ENCODE measurements around the gene DDX28.
"Not testable (repeated sequence)": the region's sequence is repeated elsewhere in the genome, so short reads cannot be mapped to it uniquely, and the experiment has no call there.

Gene DDX28

GRCh38 chr16:67994040-67994408 is 29.0 kb downstream of the DDX28 start:
- not testable (repeated sequence) for H3K27me3 Mint-ChIP-seq (ENCODE audit: low read depth); H3K36me3 Mint-ChIP-seq (ENCODE audit: low read depth); H3K9me3 Mint-ChIP-seq
- Mint-ChIP-seq H3K4me3 (peak overlapping the region; percentile 83), H3K4me1 (ENCODE audit: low read depth) (peaks cover 30% of the 10 kb centered on the region), H3K27ac (peak overlapping the region; percentile 98)

GRCh38 chr16:67993207-67994039 is 29.6 kb downstream of the DDX28 start:
- Mint-ChIP-seq H3K9me3 (no peaks in the 10 kb centered on the region), H3K36me3 (ENCODE audit: low read depth) (no peaks in the 10 kb centered on the region), H3K4me3 (peak overlapping the region; percentile 83), H3K4me1 (ENCODE audit: low read depth) (peaks cover 25% of the 10 kb centered on the region), H3K27ac (peak overlapping the region; percentile 98), H3K27me3 (ENCODE audit: low read depth) (no peaks in the 10 kb centered on the region)

- Mint-ChIP-seq H3K36me3 (ENCODE audit: low read depth) (peaks cover 2% of the 10 kb centered on the region), H3K4me1 (ENCODE audit: low read depth) (peaks cover 30% of the 10 kb centered on the region), H3K4me3 (no peak overlapping the region), H3K27me3 (ENCODE audit: low read depth) (no peaks in the 10 kb centered on the region), H3K9me3 (no peaks in the 10 kb centered on the region), H3K27ac (peak overlapping the region; percentile 82)
These were observed 30.3 kb downstream of the DDX28 start for GRCh38 chr16:67992661-67993206.

- H3K27me3 Mint-ChIP-seq (ENCODE audit: low read depth) = no peaks in the 10 kb centered on the region
- no peak overlapping the region for H3K4me3 Mint-ChIP-seq
- H3K27ac Mint-ChIP-seq = no peak overlapping the region
- no peaks in the 10 kb centered on the region for H3K9me3 Mint-ChIP-seq
- peaks cover 21% of the 10 kb centered on the region for H3K4me1 Mint-ChIP-seq (ENCODE audit: low read depth)
- H3K36me3 Mint-ChIP-seq (ENCODE audit: low read depth) = peaks cover 2% of the 10 kb centered on the region
These were observed 33.0 kb downstream of the DDX28 start for GRCh38 chr16:67990018-67990386.

- H3K27ac Mint-ChIP-seq = no peak overlapping the region
These were observed 33.6 kb downstream of the DDX28 start for GRCh38 chr16:67989322-67990017.

GRCh38 chr16:67988675-67989074 is 34.4 kb downstream of the DDX28 start:
- H3K27ac Mint-ChIP-seq = no peak overlapping the region
- no peaks in the 10 kb centered on the region for H3K9me3 Mint-ChIP-seq
- H3K36me3 Mint-ChIP-seq (ENCODE audit: low read depth) = peaks cover 2% of the 10 kb centered on the region
- no peaks in the 10 kb centered on the region for H3K27me3 Mint-ChIP-seq (ENCODE audit: low read depth)
- peaks cover 26% of the 10 kb centered on the region for H3K4me1 Mint-ChIP-seq (ENCODE audit: low read depth)
- H3K4me3 Mint-ChIP-seq = no peak overlapping the region

More at GRCh38 chr16:67989322-67990017, 33.6 kb downstream of the DDX28 start:
- H3K4me1 Mint-ChIP-seq (ENCODE audit: low read depth) = peaks cover 23% of the 10 kb centered on the region
- no peak overlapping the region for H3K4me3 Mint-ChIP-seq
- H3K9me3 Mint-ChIP-seq = no peaks in the 10 kb centered on the region
- peaks cover 2% of the 10 kb centered on the region for H3K36me3 Mint-ChIP-seq (ENCODE audit: low read depth)
- no peaks in the 10 kb centered on the region for H3K27me3 Mint-ChIP-seq (ENCODE audit: low read depth)

- no peaks in the 10 kb centered on the region for H3K9me3 Mint-ChIP-seq
- H3K27me3 Mint-ChIP-seq (ENCODE audit: low read depth) = no peaks in the 10 kb centered on the region
- no peak overlapping the region for H3K4me3 Mint-ChIP-seq
- peaks cover 31% of the 10 kb centered on the region for H3K4me1 Mint-ChIP-seq (ENCODE audit: low read depth)
- peaks cover 2% of the 10 kb centered on the region for H3K36me3 Mint-ChIP-seq (ENCODE audit: low read depth)
- peak overlapping the region; percentile 11 for H3K27ac Mint-ChIP-seq
These were observed 35.4 kb downstream of the DDX28 start for GRCh38 chr16:67987460-67988160.

GRCh38 chr16:67986949-67987348 is 36.1 kb downstream of the DDX28 start:
- Mint-ChIP-seq H3K27me3 (ENCODE audit: low read depth) (no peaks in the 10 kb centered on the region), H3K9me3 (no peaks in the 10 kb centered on the region), H3K36me3 (ENCODE audit: low read depth) (peaks cover 2% of the 10 kb centered on the region), H3K27ac (no peak overlapping the region), H3K4me3 (no peak overlapping the region), H3K4me1 (ENCODE audit: low read depth) (peaks cover 28% of the 10 kb centered on the region)

GRCh38 chr16:67982011-67982696 is 40.9 kb downstream of the DDX28 start:
- no peak overlapping the region for H3K4me3 Mint-ChIP-seq
- H3K9me3 Mint-ChIP-seq = no peaks in the 10 kb centered on the region
- no peaks in the 10 kb centered on the region for H3K36me3 Mint-ChIP-seq (ENCODE audit: low read depth)
- H3K27me3 Mint-ChIP-seq (ENCODE audit: low read depth) = peaks cover 5% of the 10 kb centered on the region
- H3K27ac Mint-ChIP-seq = no peak overlapping the region
- peaks cover 23% of the 10 kb centered on the region for H3K4me1 Mint-ChIP-seq (ENCODE audit: low read depth)

- Mint-ChIP-seq H3K9me3 (no peaks in the 10 kb centered on the region), H3K4me3 (no peak within 1 kb of the TSS), H3K27me3 (ENCODE audit: low read depth) (peaks cover 11% of the 10 kb centered on the region)
These were observed 42.9 kb downstream of the DDX28 start, which contains the start of gene DPEP3 for GRCh38 chr16:67979955-67980678. Gene DPEP3 (minus strand): TSS chr16:67980499. CDS start chr16:67980380, 119 bp downstream.

GRCh38 chr16:67977469-67978227 is 45.4 kb downstream of the DDX28 start:
- H3K27me3 Mint-ChIP-seq (ENCODE audit: low read depth) = peaks cover 11% of the 10 kb centered on the region
- no peak overlapping the region for H3K27ac Mint-ChIP-seq
- no peak overlapping the region for H3K4me3 Mint-ChIP-seq
- no peaks in the 10 kb centered on the region for H3K36me3 Mint-ChIP-seq (ENCODE audit: low read depth)
- H3K4me1 Mint-ChIP-seq (ENCODE audit: low read depth) = no peaks in the 10 kb centered on the region
- H3K9me3 Mint-ChIP-seq = no peaks in the 10 kb centered on the region

More at GRCh38 chr16:67979955-67980678, 42.9 kb downstream of the DDX28 start, which contains the start of gene DPEP3:
- Mint-ChIP-seq H3K36me3 (ENCODE audit: low read depth) (no peaks in the 10 kb centered on the region), H3K4me1 (ENCODE audit: low read depth) (peaks cover 23% of the 10 kb centered on the region), H3K27ac (no peak within 1 kb of the TSS)

- no peak overlapping the region for H3K4me3 Mint-ChIP-seq
- no peaks in the 10 kb centered on the region for H3K36me3 Mint-ChIP-seq (ENCODE audit: low read depth)
- H3K4me1 Mint-ChIP-seq (ENCODE audit: low read depth) = no peaks in the 10 kb centered on the region
- H3K9me3 Mint-ChIP-seq = no peaks in the 10 kb centered on the region
- peaks cover 11% of the 10 kb centered on the region for H3K27me3 Mint-ChIP-seq (ENCODE audit: low read depth)
- H3K27ac Mint-ChIP-seq = no peak overlapping the region
These were observed 46.0 kb downstream of the DDX28 start for GRCh38 chr16:67977005-67977404.

- peaks cover 11% of the 10 kb centered on the region for H3K27me3 Mint-ChIP-seq (ENCODE audit: low read depth)
- no peak overlapping the region for H3K27ac Mint-ChIP-seq
These were observed 46.8 kb downstream of the DDX28 start for GRCh38 chr16:67976205-67976604.

More at GRCh38 chr16:67976205-67976604, 46.8 kb downstream of the DDX28 start:
- Mint-ChIP-seq H3K4me1 (ENCODE audit: low read depth) (no peaks in the 10 kb centered on the region), H3K4me3 (no peak overlapping the region), H3K9me3 (no peaks in the 10 kb centered on the region), H3K36me3 (ENCODE audit: low read depth) (no peaks in the 10 kb centered on the region)
